C4-2B (cell line): ENCODE data around the gene KIF15.

Experiments used
- H3K27ac ChIP-seq: fragments of 450-650 bp; 2 replicates; pipeline ENCODE4 v1.5.1; 2017
- ZFX ChIP-seq: fragments of 450-650 bp; IDR thresholded peaks from 2 replicates; pipeline ENCODE4 v1.6.1; 2017
- TF ChIP-seq, protein P1 (sequence below): fragments of 450-650 bp; conservative IDR thresholded peaks from 2 replicates; pipeline ENCODE4 v1.5.1; 2017; ENCODE audit warnings: mild to moderate bottlenecking

The KIF15 gene

DNA sequence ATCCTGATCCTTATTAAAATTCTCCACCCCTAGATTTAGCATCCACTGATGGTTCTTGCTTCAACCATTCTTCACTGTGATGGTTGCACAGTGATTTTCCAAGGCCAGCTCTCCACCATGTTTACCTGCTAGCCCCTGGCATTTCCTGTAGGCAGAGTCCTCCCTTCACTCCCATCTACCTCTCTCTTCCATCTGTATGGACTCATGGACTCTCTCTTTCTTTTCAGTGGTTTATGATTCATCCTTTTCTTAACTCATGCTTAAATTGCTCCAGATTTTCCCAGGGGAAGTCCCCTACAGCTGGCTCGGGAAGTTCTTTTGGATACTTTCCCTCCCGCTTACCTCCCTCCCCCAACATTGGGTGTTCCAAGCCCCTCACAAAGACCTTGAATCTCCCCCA, 131.5 kb downstream of the KIF15 start:
- TF ChIP-seq ZFX: no peak
- TF ChIP-seq, protein P1, sequence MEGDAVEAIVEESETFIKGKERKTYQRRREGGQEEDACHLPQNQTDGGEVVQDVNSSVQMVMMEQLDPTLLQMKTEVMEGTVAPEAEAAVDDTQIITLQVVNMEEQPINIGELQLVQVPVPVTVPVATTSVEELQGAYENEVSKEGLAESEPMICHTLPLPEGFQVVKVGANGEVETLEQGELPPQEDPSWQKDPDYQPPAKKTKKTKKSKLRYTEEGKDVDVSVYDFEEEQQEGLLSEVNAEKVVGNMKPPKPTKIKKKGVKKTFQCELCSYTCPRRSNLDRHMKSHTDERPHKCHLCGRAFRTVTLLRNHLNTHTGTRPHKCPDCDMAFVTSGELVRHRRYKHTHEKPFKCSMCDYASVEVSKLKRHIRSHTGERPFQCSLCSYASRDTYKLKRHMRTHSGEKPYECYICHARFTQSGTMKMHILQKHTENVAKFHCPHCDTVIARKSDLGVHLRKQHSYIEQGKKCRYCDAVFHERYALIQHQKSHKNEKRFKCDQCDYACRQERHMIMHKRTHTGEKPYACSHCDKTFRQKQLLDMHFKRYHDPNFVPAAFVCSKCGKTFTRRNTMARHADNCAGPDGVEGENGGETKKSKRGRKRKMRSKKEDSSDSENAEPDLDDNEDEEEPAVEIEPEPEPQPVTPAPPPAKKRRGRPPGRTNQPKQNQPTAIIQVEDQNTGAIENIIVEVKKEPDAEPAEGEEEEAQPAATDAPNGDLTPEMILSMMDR: no peak
- H3K27ac ChIP-seq: no peak overlapping the region

DNA sequence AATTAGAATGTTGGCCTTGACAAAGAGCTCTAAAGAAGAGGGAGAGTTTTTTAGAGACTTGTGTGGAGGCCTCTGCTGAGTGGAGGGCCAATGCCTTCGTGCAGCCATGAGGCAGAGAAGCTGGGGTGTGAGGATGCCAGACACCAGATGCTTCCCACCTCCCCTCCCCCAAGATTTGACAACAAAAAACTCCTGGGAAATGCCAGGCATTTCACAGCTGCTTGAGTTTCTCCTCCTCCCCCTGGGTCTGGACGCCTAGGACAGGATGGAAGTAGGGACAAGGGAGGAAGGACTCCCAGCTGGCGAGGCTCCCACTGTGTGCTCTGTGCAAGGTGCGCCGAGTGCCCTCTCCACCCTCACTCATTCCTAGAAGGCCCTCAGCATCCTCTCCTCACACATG, 132.9 kb downstream of the KIF15 start:
- H3K27ac ChIP-seq: no peak overlapping the region
- TF ChIP-seq, protein P1: no peak

DNA sequence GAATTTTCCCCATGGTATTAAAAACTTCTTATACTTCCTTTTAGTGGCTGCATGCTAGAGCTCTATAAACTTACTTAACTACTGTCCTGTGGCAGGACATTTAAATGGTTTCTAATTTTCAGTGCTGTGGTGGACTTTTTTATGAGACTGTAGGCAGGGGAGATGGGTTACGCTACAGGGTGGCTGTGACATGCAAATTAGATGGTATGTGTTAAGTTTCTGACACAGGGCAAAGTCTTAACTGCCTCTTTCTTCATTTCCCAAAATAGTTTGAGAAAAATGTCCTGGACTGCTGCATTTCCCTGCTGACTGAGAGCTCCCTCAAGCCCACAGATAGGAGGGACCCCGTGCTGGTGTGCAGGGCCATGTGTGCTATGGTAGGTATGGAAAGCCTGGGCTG, 134.8 kb downstream of the KIF15 start:
- TF ChIP-seq, protein P1: no peak
- no peak for TF ChIP-seq ZFX
- no peak overlapping the region for H3K27ac ChIP-seq

DNA sequence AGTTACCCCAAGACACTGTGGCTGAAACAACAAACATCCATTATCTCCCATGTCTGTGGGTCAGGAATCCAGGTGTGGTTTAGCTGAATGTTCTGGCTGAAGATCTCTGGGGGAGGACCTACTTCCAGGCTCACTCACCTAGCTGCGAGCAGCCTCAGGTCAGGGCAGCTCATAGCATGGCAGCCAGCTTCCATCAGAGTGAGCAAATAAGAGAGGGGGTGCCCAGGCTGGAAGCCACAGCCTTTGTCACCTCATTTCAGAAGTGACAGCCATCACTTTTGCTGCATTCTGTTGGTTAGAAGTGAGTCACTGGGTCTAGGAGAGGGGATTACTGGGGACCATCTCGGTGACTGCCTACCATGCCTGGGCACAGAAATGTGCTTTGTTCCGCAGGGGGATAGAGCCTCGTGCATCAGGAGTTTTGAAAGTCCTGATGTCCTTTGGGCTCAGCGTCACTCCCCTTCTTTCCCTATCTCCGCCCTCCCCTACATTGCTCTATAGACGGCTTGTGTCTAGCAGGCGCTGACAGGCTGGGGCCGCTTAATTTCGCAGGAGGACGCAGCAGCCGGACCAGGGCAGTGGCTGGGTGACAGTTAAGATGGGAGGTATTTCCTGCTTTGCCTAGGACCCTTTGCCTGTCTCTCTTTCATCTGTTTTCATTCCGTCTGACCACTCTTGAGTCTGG, 138.2 kb downstream of the KIF15 start:
- no peak overlapping the region for H3K27ac ChIP-seq
- no peak for TF ChIP-seq ZFX
- TF ChIP-seq, protein P1: no peak

DNA sequence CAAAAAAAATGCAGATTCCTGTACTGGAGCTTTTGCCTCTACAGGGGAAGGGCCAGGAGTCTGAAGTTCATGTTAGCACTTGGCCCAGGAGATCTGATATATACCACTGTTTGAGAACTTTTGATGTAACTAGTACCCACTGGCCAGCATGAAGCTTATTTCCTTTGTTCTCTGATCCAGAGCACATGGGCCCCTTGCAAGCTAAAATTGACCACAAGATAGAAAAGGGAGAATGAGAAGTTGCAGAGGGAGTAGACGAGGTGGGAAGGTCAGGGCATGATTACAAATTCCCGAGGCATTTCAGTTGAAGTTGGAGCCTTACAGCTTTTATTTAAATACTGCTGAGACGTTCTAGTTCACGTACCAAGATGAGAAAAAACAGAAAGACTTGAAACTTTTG, 141.0 kb downstream of the KIF15 start:
- no peak overlapping the region for H3K27ac ChIP-seq
- TF ChIP-seq, protein P1: no peak
- no peak for TF ChIP-seq ZFX
